ENCODE data around the gene BRME1. TPM values are rescaled to one million over a fixed set of nuclear protein-coding genes. Genes with fewer than 3 reads are reported as not detected.

Gene BRME1
- total RNA-seq, 1 experiment from 2014 or later, result 13.9 TPM

GRCh38 chr19:13848798-13849676 lies 56.9 kb downstream of the BRME1 start:
- Histone ChIP-seq H3K4me2 (no peak overlapping the region), H3K36me3 (ENCODE audit: low read depth) (no peaks in the 10 kb centered on the region), H3K4me3 (no peak overlapping the region), H3K9me3 (ENCODE audit: insufficient read depth, low read depth) (no peaks in the 10 kb centered on the region), H2AFZ (no peak overlapping the region), H3K9me2 (ENCODE audit: insufficient read depth) (no peaks in the 10 kb centered on the region), H3K27me3 (ENCODE audit: insufficient read depth, low read depth) (no peaks in the 10 kb centered on the region), H3K27ac (peak overlapping the region; percentile 97; the same call in 1 of the 2 replicates), H3K4me1 (replicated peaks; ENCODE audit: insufficient read depth) (peaks cover 79% of the 10 kb centered on the region), H3K79me2 (ENCODE audit: low read depth) (0 out of 2 replicates have a peak, but pooled peaks cover 5% of the 10 kb centered on the region), H4K20me1 (ENCODE audit: insufficient read depth) (no peaks in the 10 kb centered on the region), H3F3A (ENCODE audit: insufficient read depth, low read depth) (peaks cover 85% of the 10 kb centered on the region)
- no TSS peak for BruUV-seq (replicated peaks)
- ChIA-PET CTCF (interaction anchor here (0.6 kb wide), 1 partner anchor 12 kb away, joined by 3 read pairs; no protein-coding TSS in a partner anchor), POLR2A (ENCODE audit: unreplicated experiment) (interaction anchor here (0.6 kb wide), 3 partner anchors 9 to 54 kb away, joined by 3 to 5 read pairs (median 4); partner anchors contain the start of gene ZSWIM4)
- peak in 1 of 2 experiments; percentile 32 for DNase-seq
- TF ChIP-seq CTCF (conservative IDR thresholded peaks at IDR 0.05), result no peak
- no peak for TF ChIP-seq EZH2 (IDR thresholded peaks at IDR 0.05; ENCODE audit: low read depth)
- intact Hi-C loops (cut with micrococcal nuclease; ENCODE audit: unreplicated experiment), result loop anchor here (10.0 kb wide), 1 partner anchor 1064 kb away; no protein-coding TSS in a partner anchor

GRCh38 chr19:13848340-13848677 lies 57.6 kb downstream of the BRME1 start:
- POLR2A ChIA-PET (ENCODE audit: unreplicated experiment), result interaction anchor here (1.0 kb wide), 1 partner anchor 61 kb away, joined by 13 read pairs; no protein-coding TSS in a partner anchor
- BruUV-seq (replicated peaks), result no TSS peak
- Histone ChIP-seq H3K4me2 (peak overlapping the region; percentile 94), H3K79me2 (ENCODE audit: low read depth) (0 out of 2 replicates have a peak, but pooled peaks cover 5% of the 10 kb centered on the region), H4K20me1 (ENCODE audit: insufficient read depth) (no peaks in the 10 kb centered on the region), H3K27me3 (ENCODE audit: insufficient read depth, low read depth) (no peaks in the 10 kb centered on the region), H2AFZ (no peak overlapping the region), H3K4me1 (replicated peaks; ENCODE audit: insufficient read depth) (peaks cover 81% of the 10 kb centered on the region), H3K4me3 (no peak overlapping the region; the same call in 1 of the 2 replicates), H3K9me2 (ENCODE audit: insufficient read depth) (no peaks in the 10 kb centered on the region), H3F3A (ENCODE audit: insufficient read depth, low read depth) (peaks cover 84% of the 10 kb centered on the region), H3K27ac (peak overlapping the region; percentile 97), H3K36me3 (ENCODE audit: low read depth) (no peaks in the 10 kb centered on the region), H3K9me3 (ENCODE audit: insufficient read depth, low read depth) (no peaks in the 10 kb centered on the region)
- DNase-seq, result peak in 1 of 2 experiments; percentile 19
- intact Hi-C loops (cut with micrococcal nuclease; ENCODE audit: unreplicated experiment), result loop anchor here (10.0 kb wide), 1 partner anchor 1064 kb away; no protein-coding TSS in a partner anchor
- CTCF ChIA-PET, result no interaction called here
- TF ChIP-seq EZH2 (IDR thresholded peaks at IDR 0.05; ENCODE audit: low read depth) (no peak), CTCF (conservative IDR thresholded peaks at IDR 0.05) (no peak)

- Histone ChIP-seq H3K27me3 (ENCODE audit: insufficient read depth, low read depth) (no peaks in the 10 kb centered on the region), H3K9me2 (ENCODE audit: insufficient read depth) (no peaks in the 10 kb centered on the region), H3K79me2 (ENCODE audit: low read depth) (peaks cover 9% of the 10 kb centered on the region), H3K4me3 (peak overlapping the region; percentile 77), H2AFZ (peak overlapping the region; percentile 61; the same call in 1 of the 2 replicates), H3K4me2 (peak overlapping the region; percentile 94), H3K27ac (peak overlapping the region; percentile 97), H3K4me1 (replicated peaks; ENCODE audit: insufficient read depth) (peaks cover 79% of the 10 kb centered on the region), H3K36me3 (ENCODE audit: low read depth) (no peaks in the 10 kb centered on the region), H3F3A (ENCODE audit: insufficient read depth, low read depth) (peaks cover 82% of the 10 kb centered on the region), H4K20me1 (ENCODE audit: insufficient read depth) (no peaks in the 10 kb centered on the region), H3K9me3 (ENCODE audit: insufficient read depth, low read depth) (no peaks in the 10 kb centered on the region)
- TSS peak; percentile 1 for BruUV-seq (replicated peaks)
- ChIA-PET CTCF (interaction anchor here (0.6 to 0.7 kb wide), 2 partner anchors 11 to 186 kb away, joined by 4 to 6 read pairs; no protein-coding TSS in a partner anchor), POLR2A (ENCODE audit: unreplicated experiment) (interaction anchor here (0.7 to 2.1 kb wide), 5 partner anchors 11 to 60 kb away, joined by 4 to 38 read pairs (median 13); no protein-coding TSS in a partner anchor)
- intact Hi-C loops (cut with micrococcal nuclease; ENCODE audit: unreplicated experiment), result loop anchor here (1.0 to 10.0 kb wide), 3 partner anchors 8 to 1063 kb away; no protein-coding TSS in a partner anchor
- peak; percentile 75 to 91 for DNase-seq
- TF ChIP-seq EZH2 (IDR thresholded peaks at IDR 0.05; ENCODE audit: low read depth) (no peak), CTCF (conservative IDR thresholded peaks at IDR 0.05) (peak; percentile 44; the same call in 1 of the 2 replicates)
Observed at GRCh38 chr19:13847407-13848339, 58.2 kb downstream of the BRME1 start.
